Measurements from ENCODE around the gene OR6C76.
"Not testable (repeated sequence)": the region's sequence is repeated elsewhere in the genome, so short reads cannot be mapped to it uniquely, and the experiment has no call there.

OR6C76 gene

GRCh38 chr12:55425954-55426353, at the start of gene OR6C76:
Gene OR6C76 (plus strand): TSS chr12:55426254. CDS start chr12:55426254, 0 bp downstream.
- H3K27ac ChIP-seq, result no peak within 1 kb of the TSS
- no peak for DNase-seq (ENCODE audit: low read depth, low spot score)

- no peak for DNase-seq (ENCODE audit: low read depth, low spot score)
- H3K27ac ChIP-seq, result no peak overlapping the region
Measured at GRCh38 chr12:55385891-55386290, 40.2 kb upstream of the OR6C76 start.

GRCh38 chr12:55392032-55392795, 33.8 kb upstream of the OR6C76 start:
- H3K27ac ChIP-seq, result no peak overlapping the region
- no peak for DNase-seq (ENCODE audit: low read depth, low spot score)

DNA sequence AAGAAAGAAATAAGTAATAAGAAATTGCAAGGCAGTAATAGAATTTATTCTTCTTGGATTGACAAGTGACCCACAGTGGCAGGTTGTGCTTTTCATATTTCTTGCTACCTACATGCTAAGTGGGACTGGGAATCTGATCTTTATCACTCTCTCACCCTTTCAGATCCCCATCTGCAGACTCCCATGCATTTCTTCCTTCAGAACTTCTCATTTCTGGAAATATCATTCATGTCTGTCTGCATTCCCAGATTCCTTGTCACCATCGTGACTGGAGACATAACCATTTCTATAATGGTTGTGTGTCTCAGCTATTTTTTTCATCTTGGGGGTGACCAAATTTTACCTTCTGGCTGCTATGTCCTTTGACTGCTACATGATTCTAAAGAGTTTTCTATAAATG, 29.7 kb upstream of the OR6C76 start:
- no peak overlapping the region for H3K27ac ChIP-seq
- no peak for DNase-seq (ENCODE audit: low read depth, low spot score)

- no peak within 1 kb of the TSS for H3K27ac ChIP-seq
- DNase-seq (ENCODE audit: low read depth, low spot score), result no peak
Measured at GRCh38 chr12:55400229-55400628, 25.8 kb upstream of the OR6C76 start, which contains the start of gene OR6C65. Gene OR6C65 (plus strand): TSS chr12:55400529. CDS start chr12:55400529, 0 bp downstream.

- H3K27ac ChIP-seq, result no peak overlapping the region
- no peak for DNase-seq (ENCODE audit: low read depth, low spot score)
Measured at GRCh38 chr12:55407866-55408265, 18.2 kb upstream of the OR6C76 start.

DNA sequence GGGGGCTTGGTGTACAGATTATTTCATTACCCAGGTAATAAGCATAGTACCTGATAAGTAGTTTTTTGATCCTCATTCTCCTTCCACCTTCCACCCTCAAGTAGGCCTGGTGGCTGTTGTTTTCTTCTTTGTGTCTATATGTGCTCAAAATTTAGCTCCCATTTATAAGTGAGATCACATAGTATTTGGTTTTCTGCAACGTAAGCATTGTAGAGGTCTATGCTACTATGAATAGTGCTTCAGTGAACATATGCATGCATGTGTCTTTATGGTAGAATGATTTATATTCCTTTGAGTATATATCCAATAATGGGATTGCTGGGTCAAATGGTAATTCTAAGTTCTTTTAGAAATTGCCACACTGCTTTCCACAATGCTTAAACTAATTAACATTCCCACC, 16.9 kb upstream of the OR6C76 start:
- DNase-seq (ENCODE audit: low read depth, low spot score); H3K27ac ChIP-seq: not testable (repeated sequence)

GRCh38 chr12:55412138-55412537, 13.9 kb upstream of the OR6C76 start:
- not testable (repeated sequence) for H3K27ac ChIP-seq; DNase-seq (ENCODE audit: low read depth, low spot score)

DNA sequence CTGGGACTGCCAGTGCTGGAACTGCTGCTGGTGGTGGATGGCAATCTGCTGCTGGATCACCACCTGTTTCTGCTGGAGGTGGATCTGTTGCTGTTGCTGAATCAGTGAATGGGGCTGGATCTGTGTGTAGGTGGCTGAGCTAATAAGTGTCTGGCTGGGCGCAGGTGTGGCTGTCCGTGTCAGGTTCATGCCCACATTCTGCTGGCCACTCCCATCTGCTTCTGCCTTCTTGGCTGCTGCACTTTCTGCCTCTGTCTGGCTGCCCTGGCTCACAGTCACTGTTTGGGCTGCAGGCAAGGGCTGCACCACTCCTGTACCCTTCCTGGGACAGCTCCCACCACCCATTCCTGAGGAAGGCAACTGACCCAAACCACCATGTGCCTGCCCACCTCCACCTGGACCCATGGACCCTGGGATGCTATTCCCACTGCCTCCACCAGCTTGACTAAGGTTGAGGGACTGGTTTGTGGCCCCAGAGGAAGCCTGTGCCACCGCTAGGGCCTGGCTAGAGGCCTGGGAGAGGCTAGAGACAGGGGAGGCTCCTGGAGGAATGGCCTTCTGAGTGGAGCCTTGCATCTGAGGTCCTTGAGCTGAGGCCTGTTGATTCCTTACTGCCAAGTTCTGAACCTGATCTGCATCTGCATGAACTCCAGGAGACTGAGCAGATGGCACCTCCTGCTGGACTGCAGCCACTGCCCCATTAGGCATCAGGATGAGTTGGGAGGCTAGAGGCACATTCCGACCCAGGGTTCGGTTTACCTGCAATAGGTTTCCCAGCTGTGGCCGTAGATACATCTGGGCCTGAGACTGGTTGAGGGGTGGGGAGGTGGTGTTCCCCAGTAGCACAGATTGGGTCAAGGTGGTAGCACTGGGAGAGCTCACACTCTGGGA, 12.3 kb upstream of the OR6C76 start:
- not testable (repeated sequence) for DNase-seq (ENCODE audit: low read depth, low spot score); H3K27ac ChIP-seq

GRCh38 chr12:55414396-55414823, 11.6 kb upstream of the OR6C76 start:
- DNase-seq (ENCODE audit: low read depth, low spot score), result not testable (repeated sequence)

GRCh38 chr12:55414889-55415288, 11.2 kb upstream of the OR6C76 start:
- not testable (repeated sequence) for H3K27ac ChIP-seq; DNase-seq (ENCODE audit: low read depth, low spot score)

More at GRCh38 chr12:55414396-55414823, 11.6 kb upstream of the OR6C76 start:
- H3K27ac ChIP-seq, result not testable (repeated sequence)

GRCh38 chr12:55416961-55417360, 9.1 kb upstream of the OR6C76 start:
- H3K27ac ChIP-seq, result no peak overlapping the region
- DNase-seq (ENCODE audit: low read depth, low spot score), result no peak

DNA sequence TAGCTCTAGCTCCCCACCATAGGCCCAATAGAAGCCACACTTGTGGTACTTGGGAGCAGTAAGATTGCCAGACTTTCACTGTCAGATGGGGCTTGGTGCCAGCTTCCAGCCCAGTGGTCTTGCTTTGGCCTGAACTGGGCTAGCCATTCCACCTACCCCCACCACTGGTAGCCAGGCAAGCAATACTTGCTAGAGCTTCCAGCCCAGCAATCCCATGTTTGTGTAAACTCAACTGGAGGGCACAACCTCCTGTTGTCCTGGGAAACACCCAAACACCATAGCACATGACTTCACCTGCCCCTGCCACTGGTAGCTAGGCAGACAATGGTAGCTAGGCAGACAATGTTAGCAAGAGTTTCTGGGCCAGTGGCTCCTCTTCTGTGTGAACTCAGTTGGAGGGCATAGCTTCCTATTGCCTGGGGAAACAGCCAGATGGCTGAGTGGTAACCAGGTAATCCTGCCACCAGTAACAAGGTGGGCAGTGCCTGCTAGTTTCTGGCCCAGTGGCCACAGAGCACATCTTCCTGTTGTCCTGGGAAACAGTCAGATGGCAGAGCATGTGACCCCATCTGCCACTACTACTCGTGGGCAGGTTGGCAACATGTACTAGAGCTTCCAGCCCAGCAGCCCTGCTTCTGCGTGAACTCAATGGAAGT, 5.6 kb upstream of the OR6C76 start:
- H3K27ac ChIP-seq, result no peak overlapping the region

GRCh38 chr12:55428331-55429243, 2.5 kb downstream of the OR6C76 start:
- DNase-seq (ENCODE audit: low read depth, low spot score), result no peak
- H3K27ac ChIP-seq, result no peak overlapping the region

More for the DNA sequence above, 5.6 kb upstream of the OR6C76 start:
- DNase-seq (ENCODE audit: low read depth, low spot score), result no peak

DNA sequence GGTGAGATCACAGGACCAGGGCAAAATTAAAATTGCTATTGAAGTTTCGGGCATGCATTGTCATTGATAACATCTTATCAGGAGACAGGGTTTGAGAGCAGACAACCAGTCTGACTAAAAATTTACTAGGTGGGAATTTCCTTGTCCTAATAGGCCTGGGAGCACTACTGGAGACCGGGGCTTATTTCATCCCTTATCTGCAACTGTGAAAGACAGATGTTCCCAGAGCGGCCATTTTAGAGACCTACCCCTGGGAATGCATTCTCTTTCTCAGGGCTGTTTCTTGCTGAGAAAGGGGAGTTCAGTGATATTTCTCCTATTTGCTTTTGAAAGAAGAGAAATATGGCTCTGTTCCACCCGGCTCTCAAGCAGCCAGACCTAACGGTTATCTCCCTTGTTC, 15.2 kb downstream of the OR6C76 start:
- not testable (repeated sequence) for DNase-seq (ENCODE audit: low read depth, low spot score)

GRCh38 chr12:55443776-55444175, 17.7 kb downstream of the OR6C76 start, which contains the start of gene OR6C2:
Gene OR6C2 (plus strand): TSS chr12:55444076. CDS start chr12:55452214, 8,138 bp downstream.
- H3K27ac ChIP-seq, result no peak within 1 kb of the TSS
- no peak for DNase-seq (ENCODE audit: low read depth, low spot score)

More for the DNA sequence above, 15.2 kb downstream of the OR6C76 start:
- H3K27ac ChIP-seq, result not testable (repeated sequence)

DNA sequence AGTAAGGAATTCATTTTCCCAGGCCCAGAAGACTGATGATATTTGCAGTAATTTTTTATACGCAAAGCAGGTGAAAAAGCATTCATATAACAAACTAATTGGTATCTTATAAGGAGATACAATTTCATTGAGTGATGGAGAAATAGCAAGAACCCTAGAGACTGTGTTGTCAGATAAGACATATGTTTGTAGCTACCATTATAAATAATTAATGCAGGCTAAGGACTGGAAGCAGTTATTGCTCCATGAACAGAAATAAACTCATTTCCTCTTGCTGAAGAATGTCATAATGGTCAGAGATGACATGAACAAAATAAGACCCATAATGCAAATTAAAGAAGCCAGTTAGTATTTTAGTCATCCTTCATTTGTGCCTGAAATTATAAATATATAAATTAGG, 19.3 kb downstream of the OR6C76 start:
- no peak overlapping the region for H3K27ac ChIP-seq
- no peak for DNase-seq (ENCODE audit: low read depth, low spot score)

GRCh38 chr12:55446326-55446725, 20.3 kb downstream of the OR6C76 start:
- DNase-seq (ENCODE audit: low read depth, low spot score), result no peak
- H3K27ac ChIP-seq, result no peak overlapping the region

GRCh38 chr12:55448825-55449224, 22.8 kb downstream of the OR6C76 start:
- DNase-seq (ENCODE audit: low read depth, low spot score), result no peak
- no peak overlapping the region for H3K27ac ChIP-seq
